Smooth muscle cell (in vitro differentiated cells): ENCODE results near the gene TRIM42. TPM values are rescaled to one million over a fixed set of nuclear protein-coding genes. Genes with fewer than 3 reads are reported as not detected.

Source experiments
- DNase-seq: peaks from one replicate; lab custom pipeline; 2025; ENCODE audit not compliant: unreplicated experiment; lab: John Stamatoyannopoulos, UW
- H2AFZ ChIP-seq: fragments of 200-600 bp; sonication (generic); 2 replicates; pipeline ENCODE4 v1.6.0; 2016; ENCODE audit warnings: antibody characterized with exemption, low read depth, mild to moderate bottlenecking
- H3F3A ChIP-seq: fragments of 200-600 bp; sonication (generic); 2 replicates; pipeline ENCODE4 v1.6.0; 2017; ENCODE audit warnings: antibody characterized with exemption, low read depth
- H3K27ac ChIP-seq: fragments of 200-600 bp; sonication (generic); 2 replicates; pipeline ENCODE4 v1.5.1; 2016; ENCODE audit warnings: low read depth, mild to moderate bottlenecking
- H3K27me3 ChIP-seq: fragments of 200-600 bp; sonication (generic); 2 replicates; pipeline ENCODE4 v1.6.1; 2016; ENCODE audit warnings: low read depth, mild to moderate bottlenecking
- H3K36me3 ChIP-seq: fragments of 200-600 bp; sonication (generic); 2 replicates; pipeline ENCODE4 v1.5.1; 2016; ENCODE audit warnings: low read depth
- H3K4me1 ChIP-seq: fragments of 200-600 bp; sonication (generic); 2 replicates; pipeline ENCODE4 v1.5.1; 2016; ENCODE audit warnings: low read depth
- H3K4me2 ChIP-seq: fragments of 200-600 bp; sonication (generic); 2 replicates; pipeline ENCODE4 v1.6.0; 2016; ENCODE audit warnings: mild to moderate bottlenecking
- H3K4me3 ChIP-seq: fragments of 200-600 bp; sonication (generic); 2 replicates; pipeline ENCODE4 v1.5.1; 2016; ENCODE audit warnings: mild to moderate bottlenecking
- H3K79me2 ChIP-seq: fragments of 200-600 bp; sonication (generic); 2 replicates; pipeline ENCODE4 v1.6.0; 2016; ENCODE audit warnings: low read depth, mild to moderate bottlenecking
- H3K9ac ChIP-seq: fragments of 200-600 bp; sonication (generic); 2 replicates; pipeline ENCODE4 v1.6.0; 2016; ENCODE audit warnings: low read depth
- H3K9me3 ChIP-seq: fragments of 200-600 bp; sonication (generic); replicated peaks from 2 replicates; pipeline ENCODE4 v1.5.1; 2016; ENCODE audit warnings: low read depth
- H4K20me1 ChIP-seq: fragments of 200-600 bp; sonication (generic); 2 replicates; pipeline ENCODE4 v1.6.0; 2016; ENCODE audit warnings: low read depth
- CTCF ChIP-seq: fragments of 200-600 bp; sonication (generic); IDR thresholded peaks from 2 replicates; pipeline ENCODE4 v1.5.1; 2017; ENCODE audit warnings: borderline replicate concordance, mild to moderate bottlenecking, antibody characterized with exemption; ENCODE audit not compliant: insufficient read depth, poor library complexity, severe bottlenecking
- WGBS: methylation state at CpG from one replicate; pipeline ENCODE4 v1.1.7; 2016; ENCODE audit warnings: low lambda C conversion rate; 5-methylcytosine and 5-hydroxymethylcytosine counted together
- polyA plus RNA-seq: library from polyadenylated mRNA; unstranded; fragments of >200 nt; fragmentation: Nextera tagmentation; extraction: Ambion mirVana; gene quantifications from 2 replicates; pipeline ENCODE4 v1.2.1, GENCODE V29; 2016
- total RNA-seq: library from RNA; depleted of rRNA; stranded (reverse); fragments of >200 nt; gene quantifications from 2 replicates; pipeline ENCODE4 v1.2.3, GENCODE V29; 2014

Gene TRIM42
- total and polyA plus RNA-seq, 2 experiments from 2014 or later: not detected

DNA sequence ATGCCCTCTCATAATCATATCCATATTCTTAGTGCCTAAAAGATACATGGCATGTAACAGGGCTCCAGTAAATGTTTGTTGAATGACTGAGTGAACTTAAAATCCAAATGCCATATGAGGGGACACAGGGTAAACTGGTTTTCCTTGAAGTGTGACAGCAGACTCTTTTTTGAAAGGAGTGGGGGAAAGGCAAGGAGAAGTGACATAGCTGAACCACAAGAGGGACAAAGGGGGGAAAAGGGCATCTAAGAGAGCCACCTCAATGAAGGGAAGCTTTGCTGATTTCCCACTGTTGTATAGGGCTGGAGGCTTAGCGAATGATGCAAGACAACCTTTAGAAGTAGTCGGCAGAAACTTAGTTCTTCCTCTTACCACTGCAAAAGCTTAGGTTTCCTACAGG, 9.1 kb downstream of the TRIM42 start:
- no peak overlapping the region for H2AFZ ChIP-seq

DNA sequence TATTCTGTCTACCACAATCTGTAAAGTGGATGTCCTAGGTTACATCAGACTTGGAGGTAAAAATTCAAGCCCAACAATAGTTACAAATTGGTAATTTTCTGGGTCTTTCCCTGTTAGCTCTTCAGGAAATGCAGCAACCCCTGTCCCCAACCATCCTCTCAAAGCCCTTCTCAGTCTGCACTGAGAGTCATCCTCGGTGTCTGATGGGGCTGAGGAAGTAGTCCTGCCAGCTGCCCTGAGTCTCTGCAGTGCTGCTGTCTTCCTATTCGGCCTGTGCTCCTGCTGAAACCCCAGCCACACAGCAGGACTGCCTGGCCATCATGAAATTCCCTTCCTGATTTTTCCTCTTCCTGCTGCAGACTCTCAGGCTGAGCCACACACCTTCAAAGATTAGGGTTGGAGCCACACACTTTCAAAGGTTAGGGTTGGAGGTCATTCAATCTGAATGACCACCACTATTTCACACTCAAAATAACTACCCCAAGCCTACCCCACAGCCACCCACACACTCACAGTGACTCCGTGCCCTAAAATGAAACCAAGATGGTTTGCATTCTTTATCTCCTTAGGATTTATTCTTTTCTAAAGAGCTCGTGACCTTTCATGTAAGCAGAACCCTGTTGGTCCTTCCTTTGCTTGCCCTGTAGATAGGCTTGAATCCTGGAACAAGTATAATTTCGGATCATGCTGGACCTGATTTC, 17.6 kb downstream of the TRIM42 start:
- H3K27me3 ChIP-seq: no peaks in the 10 kb centered on the region
- H3F3A ChIP-seq: no peaks in the 10 kb centered on the region
- no peak overlapping the region for H3K4me3 ChIP-seq
- no peaks in the 10 kb centered on the region for H3K4me1 ChIP-seq
- H3K79me2 ChIP-seq: no peaks in the 10 kb centered on the region
- TF ChIP-seq CTCF: no peak
- no peak overlapping the region for H3K9ac ChIP-seq
- no peak for DNase-seq
- H2AFZ ChIP-seq: no peak overlapping the region
- no peak overlapping the region for H3K4me2 ChIP-seq
- H3K27ac ChIP-seq: no peak overlapping the region
- no peaks in the 10 kb centered on the region for H3K36me3 ChIP-seq
- H3K9me3 ChIP-seq: no peaks in the 10 kb centered on the region
- 69% methylated on average over 5 of the region's 5 CpGs for whole genome bisulfite sequencing
- no peaks in the 10 kb centered on the region for H4K20me1 ChIP-seq

More for the DNA sequence above, 9.1 kb downstream of the TRIM42 start:
- Histone ChIP-seq H3K36me3 (no peaks in the 10 kb centered on the region), H3K79me2 (no peaks in the 10 kb centered on the region), H3K9ac (no peak overlapping the region), H3K9me3 (no peaks in the 10 kb centered on the region), H3K4me3 (no peak overlapping the region), H3K4me2 (no peak overlapping the region), H4K20me1 (no peaks in the 10 kb centered on the region), H3K4me1 (no peaks in the 10 kb centered on the region), H3K27me3 (no peaks in the 10 kb centered on the region), H3K27ac (no peak overlapping the region), H3F3A (no peaks in the 10 kb centered on the region)
- DNase-seq: no peak
- no peak for TF ChIP-seq CTCF
- 96% methylated on average over 2 of the region's 2 CpGs for WGBS

DNA sequence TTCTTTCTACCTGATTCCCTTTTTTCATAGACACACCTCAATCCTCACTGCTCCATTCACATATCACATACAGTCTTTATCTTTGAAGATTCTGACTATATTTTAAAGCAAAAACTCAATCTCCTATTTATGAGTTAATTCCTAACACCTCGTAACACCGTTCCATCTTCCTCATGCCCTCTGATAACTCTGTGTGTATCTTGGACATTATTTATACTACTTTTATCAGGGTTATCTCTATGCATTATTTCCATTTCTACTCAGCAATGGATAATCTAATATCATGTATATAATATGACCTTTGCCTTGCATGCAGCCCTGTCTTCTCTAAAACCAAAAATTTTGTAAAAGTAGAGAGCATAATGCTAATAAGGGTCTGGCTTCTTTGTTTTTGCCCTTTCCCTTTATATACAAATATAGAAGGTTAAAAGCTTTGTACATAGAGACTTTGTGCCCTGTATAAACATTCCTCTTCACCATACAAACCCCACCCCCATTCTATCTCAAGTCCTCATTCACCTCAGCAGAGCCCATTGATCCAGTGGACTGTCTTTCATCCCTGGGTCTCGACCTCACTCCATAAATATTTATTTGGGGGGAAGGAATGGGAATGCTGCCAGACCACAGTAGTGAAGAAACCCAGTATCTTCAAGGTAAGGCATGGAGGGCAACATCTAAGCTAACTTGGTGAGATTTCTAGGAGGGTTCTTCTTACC, 21.8 kb downstream of the TRIM42 start:
- Histone ChIP-seq H3K4me2 (no peak overlapping the region), H3K27ac (no peak overlapping the region), H3F3A (no peaks in the 10 kb centered on the region), H3K79me2 (no peaks in the 10 kb centered on the region), H3K4me1 (no peaks in the 10 kb centered on the region), H3K9me3 (no peaks in the 10 kb centered on the region), H2AFZ (no peak overlapping the region), H4K20me1 (no peaks in the 10 kb centered on the region), H3K36me3 (no peaks in the 10 kb centered on the region), H3K27me3 (no peaks in the 10 kb centered on the region), H3K9ac (no peak overlapping the region), H3K4me3 (no peak overlapping the region)
- no peak for DNase-seq
- no peak for TF ChIP-seq CTCF
- WGBS: 78% methylated on average over 3 of the region's 3 CpGs
